Activated CD4-positive, alpha-beta T cell treated with anti-CD3 and anti-CD28 coated beads, Interleukin-2, amount 50 U/mL, for 4 hours (primary cell): ENCODE data around the gene ARL8B.
"Not testable (repeated sequence)": the region's sequence is repeated elsewhere in the genome, so short reads cannot be mapped to it uniquely, and the experiment has no call there.

ENCODE experiments used
- DNase-seq, 2 experiments: peaks; one replicate each; pipeline ENCODE4 v3.0.0-alpha.2; 2020

The ARL8B gene

GRCh38 chr3:5113726-5114125 is 8.4 kb upstream of the ARL8B start:
- DNase-seq: not testable (repeated sequence)

GRCh38 chr3:5115506-5116162 is 6.5 kb upstream of the ARL8B start:
- DNase-seq: no peak

- no peak for DNase-seq
Observed at GRCh38 chr3:5116538-5116937, 5.6 kb upstream of the ARL8B start.

GRCh38 chr3:5120446-5120845 is 1.6 kb upstream of the ARL8B start:
- DNase-seq: no peak

- DNase-seq: peak; percentile 16 to 26
Observed at GRCh38 chr3:5122741-5123706, 932 bp downstream of the ARL8B start.

GRCh38 chr3:5123937-5124336 is 1.8 kb downstream of the ARL8B start:
- DNase-seq: no peak

- no peak for DNase-seq
Observed at GRCh38 chr3:5126586-5126985, 4.5 kb downstream of the ARL8B start.

GRCh38 chr3:5128849-5129248 is 6.8 kb downstream of the ARL8B start:
- DNase-seq: no peak

GRCh38 chr3:5133239-5134018 is 11.3 kb downstream of the ARL8B start:
- DNase-seq: no peak

GRCh38 chr3:5134019-5134391 is 11.9 kb downstream of the ARL8B start:
- DNase-seq: no peak

GRCh38 chr3:5134499-5134898 is 12.4 kb downstream of the ARL8B start:
- DNase-seq: no peak

- DNase-seq: peak in 1 of 2 experiments; percentile 12
Observed at GRCh38 chr3:5136211-5136918, 14.3 kb downstream of the ARL8B start.

GRCh38 chr3:5136919-5137429 is 14.9 kb downstream of the ARL8B start:
- DNase-seq: no peak

- DNase-seq: no peak
Observed at GRCh38 chr3:5138214-5138981, 16.3 kb downstream of the ARL8B start.

GRCh38 chr3:5140230-5140621 is 18.1 kb downstream of the ARL8B start:
- DNase-seq: no peak

GRCh38 chr3:5140839-5141238 is 18.7 kb downstream of the ARL8B start:
- no peak for DNase-seq

GRCh38 chr3:5141760-5142159 is 19.7 kb downstream of the ARL8B start:
- DNase-seq: no peak

- no peak for DNase-seq
Observed at GRCh38 chr3:5143464-5143863, 21.4 kb downstream of the ARL8B start.

GRCh38 chr3:5144316-5144994 is 22.4 kb downstream of the ARL8B start:
- DNase-seq: no peak

GRCh38 chr3:5145120-5145519 is 23.0 kb downstream of the ARL8B start:
- no peak for DNase-seq

- DNase-seq: not testable (repeated sequence)
Observed at GRCh38 chr3:5147152-5147551, 25.1 kb downstream of the ARL8B start.
